HepG2 (cell line): Measurements from ENCODE around the gene SIRT7. TPM values are rescaled to one million over a fixed set of nuclear protein-coding genes. Genes with fewer than 3 reads are reported as not detected.

Experiments used
- AGO1 ChIP-seq: fragments of 200-400 bp; formaldehyde crosslinking; IDR thresholded peaks from 2 replicates; pipeline ENCODE4 v1.6.1; 2017; ENCODE audit warnings: mild to moderate bottlenecking, low read depth, low read length, moderate library complexity; ENCODE audit not compliant: poor library complexity, severe bottlenecking
- BRD4 ChIP-seq: sonication (generic); formaldehyde crosslinking; IDR thresholded peaks from 2 replicates; pipeline ENCODE4 v1.4.0; 2020; ENCODE audit warnings: missing genetic modification reagents
- FOXA1 ChIP-seq, 2 experiments: fragments of 450-650 bp in 1 of 2; sonication (generic) in 1 of 2; formaldehyde crosslinking in 1 of 2; IDR thresholded peaks; 2 replicates each; pipeline versions ENCODE4 v1.4.0 to v1.6.1; 2016 to 2020; ENCODE audit warnings: missing genetic modification reagents in 1 of 2
- MAFG ChIP-seq: sonication (generic); formaldehyde crosslinking; IDR thresholded peaks from 2 replicates; pipeline ENCODE4 v1.5.1; 2020; ENCODE audit warnings: mild to moderate bottlenecking, missing genetic modification reagents
- RORA ChIP-seq: sonication (generic); formaldehyde crosslinking; IDR thresholded peaks from 2 replicates; pipeline ENCODE4 v1.5.0; 2020; ENCODE audit warnings: mild to moderate bottlenecking, missing genetic modification reagents, moderate library complexity
- SCMH1 ChIP-seq: sonication (generic); formaldehyde crosslinking; IDR thresholded peaks from 2 replicates; pipeline ENCODE4 v1.9.0; 2021; ENCODE audit warnings: missing genetic modification reagents, mild to moderate bottlenecking, borderline replicate concordance
- ZNF121 ChIP-seq: sonication (generic); formaldehyde crosslinking; IDR thresholded peaks from 2 replicates; pipeline ENCODE4 v1.5.0; 2020; ENCODE audit warnings: mild to moderate bottlenecking, missing genetic modification reagents
- ZNF451 ChIP-seq: sonication (generic); formaldehyde crosslinking; IDR thresholded peaks from 2 replicates; pipeline ENCODE4 v1.5.0; 2020; ENCODE audit warnings: mild to moderate bottlenecking, missing genetic modification reagents
- ZNF496 ChIP-seq: sonication (generic); formaldehyde crosslinking; IDR thresholded peaks from 2 replicates; pipeline ENCODE4 v1.8.1; 2023; ENCODE audit warnings: mild to moderate bottlenecking, moderate library complexity, missing genetic modification reagents; ENCODE audit not compliant: insufficient replicate concordance
- ZNF781 ChIP-seq: sonication (generic); formaldehyde crosslinking; IDR thresholded peaks from 2 replicates; pipeline ENCODE4 v1.5.1; 2020; ENCODE audit warnings: borderline replicate concordance, mild to moderate bottlenecking, missing genetic modification reagents; ENCODE audit errors: not compliant biosample characterization
- ZSCAN12 ChIP-seq: sonication (generic); formaldehyde crosslinking; IDR thresholded peaks from 2 replicates; pipeline ENCODE4 v1.9.0; 2021; ENCODE audit warnings: mild to moderate bottlenecking, missing genetic modification reagents
- polyA plus RNA-seq, 8 experiments: library from polyadenylated mRNA; depleted of rRNA in 3 of 8; stranded (reverse) in 7 of 8; unstranded in 1 of 8; fragments of >200 nt; fragmentation: Illumina TruSeq in 4 of 8; extraction: Trizol in 4 of 8; gene quantifications; 2 replicates each; pipeline versions ENCODE4 v1.2.1 to v1.2.3, GENCODE V29; 2011 to 2016; ENCODE audit warnings: low read depth in 4 of 8, missing spikeins in 1 of 8, mixed read lengths in 1 of 8; ENCODE audit not compliant: insufficient read depth in 1 of 8
- total RNA-seq, 5 experiments: library from RNA; depleted of rRNA; stranded (reverse); fragments of >200 nt; fragmentation: Illumina TruSeq; extraction: Trizol; gene quantifications; 2 replicates each; pipeline ENCODE4 v1.2.3, GENCODE V29; 2016; ENCODE audit warnings: low read depth in 1 of 5
- TF ChIP-seq, protein P1 (sequence below): sonication (generic); formaldehyde crosslinking; IDR thresholded peaks from 2 replicates; pipeline ENCODE4 v1.8.0; 2023; ENCODE audit warnings: mild to moderate bottlenecking, missing genetic modification reagents
- TF ChIP-seq, protein P2 (sequence below): sonication (generic); formaldehyde crosslinking; IDR thresholded peaks from 2 replicates; pipeline ENCODE4 v1.8.0; 2022; ENCODE audit warnings: missing genetic modification reagents, mild to moderate bottlenecking, moderate library complexity, borderline replicate concordance
- TF ChIP-seq, protein P3 (sequence below): IDR thresholded peaks from 2 replicates; pipeline ENCODE4 v1.6.1; 2016; ENCODE audit warnings: low read depth, control low read depth
- TF ChIP-seq, protein P4 (sequence below), 2 experiments: sonication (generic) in 1 of 2; formaldehyde crosslinking in 1 of 2; IDR thresholded peaks; 2 replicates each; pipeline versions ENCODE4 v1.5.1 to v1.6.1; 2011 to 2020; ENCODE audit warnings: borderline replicate concordance in 1 of 2, low read depth in 1 of 2, low read length in 1 of 2, mild to moderate bottlenecking in 1 of 2, missing genetic modification reagents in 1 of 2, moderate library complexity in 1 of 2
- TF ChIP-seq, protein P5 (sequence below): sonication (generic); formaldehyde crosslinking; IDR thresholded peaks from 2 replicates; pipeline ENCODE4 v1.4.0; 2020; ENCODE audit warnings: missing genetic modification reagents

Gene SIRT7
- total and polyA plus RNA-seq, 2 of the 13 experiments (the other 11 are each of a cell fraction or from before 2014, with no cell fraction given), result 8.3 to 24.8 TPM

DNA sequence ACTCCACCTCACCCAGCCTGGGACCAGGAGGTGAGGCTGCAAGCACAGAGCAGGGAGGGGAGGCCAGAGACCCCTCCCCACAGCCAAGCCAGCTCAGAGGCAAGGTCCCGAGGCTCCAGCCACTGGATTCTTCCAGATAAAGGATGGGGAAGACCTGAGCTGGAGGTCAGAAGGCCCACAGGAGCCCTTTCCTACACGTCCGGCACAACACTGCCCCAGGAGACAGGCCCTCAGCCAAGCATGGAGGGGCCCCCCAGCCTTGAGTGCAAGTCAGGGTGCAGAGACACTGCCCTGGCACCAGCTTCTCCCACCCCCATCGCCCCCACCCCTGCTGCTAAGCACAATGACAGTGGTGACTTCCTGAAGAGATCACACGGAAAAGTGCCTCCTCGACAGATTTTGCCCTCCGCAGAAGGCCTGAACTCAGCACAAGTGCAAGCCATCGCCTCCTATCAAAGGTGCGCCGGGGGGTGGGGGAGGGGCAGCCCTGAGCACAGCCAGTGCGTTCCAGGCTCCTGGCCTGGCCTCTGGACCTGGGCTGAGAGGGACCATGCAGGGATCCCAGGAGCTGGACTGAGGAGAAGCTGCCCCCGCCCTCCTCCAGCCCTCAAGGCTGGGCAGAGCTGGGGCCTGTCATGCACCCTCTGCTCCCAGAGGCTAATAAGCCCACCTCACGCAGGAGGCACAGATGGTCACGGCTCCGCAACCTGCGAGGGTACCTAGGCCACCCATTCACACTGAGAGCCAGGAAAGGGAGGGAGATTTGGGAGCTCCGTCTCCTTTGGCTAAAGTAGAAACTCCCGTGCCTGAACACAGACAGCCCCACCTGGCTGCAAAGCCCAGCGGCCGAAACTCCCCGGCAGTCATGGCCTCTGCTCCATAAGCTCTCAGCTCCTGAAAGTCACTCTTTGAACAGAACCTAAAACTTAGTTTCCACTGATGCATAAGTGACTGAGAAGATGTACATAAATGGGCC is 6.9 kb upstream of the SIRT7 start (continued):
- TF ChIP-seq SCMH1 (CRISPR knock-in tag) (no peak), RORA (CRISPR knock-in tag) (no peak), ZNF121 (CRISPR knock-in tag) (no peak), AGO1 (no peak), ZNF781 (CRISPR knock-in tag) (no peak), ZNF496 (CRISPR knock-in tag) (no peak), ZSCAN12 (CRISPR knock-in tag) (no peak), BRD4 (CRISPR knock-in tag) (no peak), MAFG (CRISPR knock-in tag) (peak; percentile 78), ZNF451 (CRISPR knock-in tag) (no peak; the same call in 1 of the 2 replicates), FOXA1 (IDR thresholded peaks at IDR 0.05) (no peak), FOXA1 (CRISPR knock-in tag; IDR thresholded peaks at IDR 0.05) (no peak)
- TF ChIP-seq, protein P1, sequence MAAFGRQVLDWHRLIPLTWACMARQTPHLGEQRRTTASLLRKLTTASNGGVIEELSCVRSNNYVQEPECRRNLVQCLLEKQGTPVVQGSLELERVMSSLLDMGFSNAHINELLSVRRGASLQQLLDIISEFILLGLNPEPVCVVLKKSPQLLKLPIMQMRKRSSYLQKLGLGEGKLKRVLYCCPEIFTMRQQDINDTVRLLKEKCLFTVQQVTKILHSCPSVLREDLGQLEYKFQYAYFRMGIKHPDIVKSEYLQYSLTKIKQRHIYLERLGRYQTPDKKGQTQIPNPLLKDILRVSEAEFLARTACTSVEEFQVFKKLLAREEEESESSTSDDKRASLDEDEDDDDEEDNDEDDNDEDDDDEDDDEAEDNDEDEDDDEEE, result no peak
- TF ChIP-seq, protein P2, sequence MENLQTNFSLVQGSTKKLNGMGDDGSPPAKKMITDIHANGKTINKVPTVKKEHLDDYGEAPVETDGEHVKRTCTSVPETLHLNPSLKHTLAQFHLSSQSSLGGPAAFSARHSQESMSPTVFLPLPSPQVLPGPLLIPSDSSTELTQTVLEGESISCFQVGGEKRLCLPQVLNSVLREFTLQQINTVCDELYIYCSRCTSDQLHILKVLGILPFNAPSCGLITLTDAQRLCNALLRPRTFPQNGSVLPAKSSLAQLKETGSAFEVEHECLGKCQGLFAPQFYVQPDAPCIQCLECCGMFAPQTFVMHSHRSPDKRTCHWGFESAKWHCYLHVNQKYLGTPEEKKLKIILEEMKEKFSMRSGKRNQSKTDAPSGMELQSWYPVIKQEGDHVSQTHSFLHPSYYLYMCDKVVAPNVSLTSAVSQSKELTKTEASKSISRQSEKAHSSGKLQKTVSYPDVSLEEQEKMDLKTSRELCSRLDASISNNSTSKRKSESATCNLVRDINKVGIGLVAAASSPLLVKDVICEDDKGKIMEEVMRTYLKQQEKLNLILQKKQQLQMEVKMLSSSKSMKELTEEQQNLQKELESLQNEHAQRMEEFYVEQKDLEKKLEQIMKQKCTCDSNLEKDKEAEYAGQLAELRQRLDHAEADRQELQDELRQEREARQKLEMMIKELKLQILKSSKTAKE (CRISPR knock-in tag), result no peak
- TF ChIP-seq, protein P3, sequence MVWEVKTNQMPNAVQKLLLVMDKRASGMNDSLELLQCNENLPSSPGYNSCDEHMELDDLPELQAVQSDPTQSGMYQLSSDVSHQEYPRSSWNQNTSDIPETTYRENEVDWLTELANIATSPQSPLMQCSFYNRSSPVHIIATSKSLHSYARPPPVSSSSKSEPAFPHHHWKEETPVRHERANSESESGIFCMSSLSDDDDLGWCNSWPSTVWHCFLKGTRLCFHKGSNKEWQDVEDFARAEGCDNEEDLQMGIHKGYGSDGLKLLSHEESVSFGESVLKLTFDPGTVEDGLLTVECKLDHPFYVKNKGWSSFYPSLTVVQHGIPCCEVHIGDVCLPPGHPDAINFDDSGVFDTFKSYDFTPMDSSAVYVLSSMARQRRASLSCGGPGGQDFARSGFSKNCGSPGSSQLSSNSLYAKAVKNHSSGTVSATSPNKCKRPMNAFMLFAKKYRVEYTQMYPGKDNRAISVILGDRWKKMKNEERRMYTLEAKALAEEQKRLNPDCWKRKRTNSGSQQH, result peak; percentile 74; the same call in 1 of the 2 replicates
- TF ChIP-seq, protein P4, sequence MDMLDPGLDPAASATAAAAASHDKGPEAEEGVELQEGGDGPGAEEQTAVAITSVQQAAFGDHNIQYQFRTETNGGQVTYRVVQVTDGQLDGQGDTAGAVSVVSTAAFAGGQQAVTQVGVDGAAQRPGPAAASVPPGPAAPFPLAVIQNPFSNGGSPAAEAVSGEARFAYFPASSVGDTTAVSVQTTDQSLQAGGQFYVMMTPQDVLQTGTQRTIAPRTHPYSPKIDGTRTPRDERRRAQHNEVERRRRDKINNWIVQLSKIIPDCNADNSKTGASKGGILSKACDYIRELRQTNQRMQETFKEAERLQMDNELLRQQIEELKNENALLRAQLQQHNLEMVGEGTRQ (IDR thresholded peaks at IDR 0.05; ENCODE audit: low read depth, low read length), result no peak
- TF ChIP-seq, protein P4 (CRISPR knock-in tag; IDR thresholded peaks at IDR 0.05; ENCODE audit: borderline replicate concordance), result no peak
- TF ChIP-seq, protein P5, sequence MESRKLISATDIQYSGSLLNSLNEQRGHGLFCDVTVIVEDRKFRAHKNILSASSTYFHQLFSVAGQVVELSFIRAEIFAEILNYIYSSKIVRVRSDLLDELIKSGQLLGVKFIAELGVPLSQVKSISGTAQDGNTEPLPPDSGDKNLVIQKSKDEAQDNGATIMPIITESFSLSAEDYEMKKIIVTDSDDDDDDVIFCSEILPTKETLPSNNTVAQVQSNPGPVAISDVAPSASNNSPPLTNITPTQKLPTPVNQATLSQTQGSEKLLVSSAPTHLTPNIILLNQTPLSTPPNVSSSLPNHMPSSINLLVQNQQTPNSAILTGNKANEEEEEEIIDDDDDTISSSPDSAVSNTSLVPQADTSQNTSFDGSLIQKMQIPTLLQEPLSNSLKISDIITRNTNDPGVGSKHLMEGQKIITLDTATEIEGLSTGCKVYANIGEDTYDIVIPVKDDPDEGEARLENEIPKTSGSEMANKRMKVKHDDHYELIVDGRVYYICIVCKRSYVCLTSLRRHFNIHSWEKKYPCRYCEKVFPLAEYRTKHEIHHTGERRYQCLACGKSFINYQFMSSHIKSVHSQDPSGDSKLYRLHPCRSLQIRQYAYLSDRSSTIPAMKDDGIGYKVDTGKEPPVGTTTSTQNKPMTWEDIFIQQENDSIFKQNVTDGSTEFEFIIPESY, result 0 out of 2 replicates have a peak, but pooled peaks have one; percentile 5
